HG02870 (cell line): Measurements from ENCODE around the gene RRP15.

Experiments
- ATAC-seq: cut with Tn5 transposase; IDR thresholded peaks from one replicate; pipeline ENCODE4 v1.9.1; 2021; ENCODE audit warnings: mild to moderate bottlenecking, moderate library complexity; ENCODE audit not compliant: unreplicated experiment

Gene RRP15

GRCh38 chr1:218382261-218382660 is 97.2 kb downstream of the RRP15 start:
- no peak for ATAC-seq

- no peak for ATAC-seq
Measured at GRCh38 chr1:218383051-218383450, 98.0 kb downstream of the RRP15 start.

GRCh38 chr1:218383681-218384080 is 98.6 kb downstream of the RRP15 start:
- no peak for ATAC-seq

- no peak for ATAC-seq
Measured at GRCh38 chr1:218384581-218384993, 99.5 kb downstream of the RRP15 start.
